NOMO-1 treated with dmso at 0.1 percent for 144 hours (cell line): ENCODE results near the gene CD1B.
A peak's percentile ranks its signal among the peaks of the same experiment; 100 is the strongest.
"Not testable (repeated sequence)": the region's sequence is repeated elsewhere in the genome, so short reads cannot be mapped to it uniquely, and the experiment has no call there.

Source experiments
- DNase-seq: peaks from one replicate; lab custom pipeline; 2025; ENCODE audit not compliant: unreplicated experiment; lab: John Stamatoyannopoulos, UW

The CD1B gene

GRCh38 chr1:158331481-158332150 lies at the start of gene CD1B:
Gene CD1B, minus strand, starts transcription at chr1:158331531. Its CDS starts 108 bp downstream, at chr1:158331423.
- no peak for DNase-seq

DNA sequence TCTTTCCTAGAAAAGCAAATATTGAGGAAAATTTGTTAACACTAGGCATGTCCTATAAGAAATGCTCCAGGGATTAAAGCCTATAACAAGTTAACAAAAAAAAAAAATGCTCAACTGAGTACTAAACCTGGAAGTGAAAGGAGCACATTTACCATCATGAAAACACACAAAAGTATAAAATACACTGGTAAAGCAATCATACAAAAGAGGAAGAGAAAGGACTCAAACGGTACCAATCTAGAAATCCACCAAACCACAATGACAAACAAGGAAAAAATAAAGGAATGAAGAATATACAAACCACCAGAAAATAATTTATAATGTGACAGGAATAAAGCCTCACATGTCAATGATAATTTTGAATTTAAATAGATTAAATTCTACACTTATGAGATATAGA lies 43.5 kb upstream of the CD1B start:
- peak; percentile 4 for DNase-seq

GRCh38 chr1:158374101-158374500 lies 42.8 kb upstream of the CD1B start:
- not testable (repeated sequence) for DNase-seq

DNA sequence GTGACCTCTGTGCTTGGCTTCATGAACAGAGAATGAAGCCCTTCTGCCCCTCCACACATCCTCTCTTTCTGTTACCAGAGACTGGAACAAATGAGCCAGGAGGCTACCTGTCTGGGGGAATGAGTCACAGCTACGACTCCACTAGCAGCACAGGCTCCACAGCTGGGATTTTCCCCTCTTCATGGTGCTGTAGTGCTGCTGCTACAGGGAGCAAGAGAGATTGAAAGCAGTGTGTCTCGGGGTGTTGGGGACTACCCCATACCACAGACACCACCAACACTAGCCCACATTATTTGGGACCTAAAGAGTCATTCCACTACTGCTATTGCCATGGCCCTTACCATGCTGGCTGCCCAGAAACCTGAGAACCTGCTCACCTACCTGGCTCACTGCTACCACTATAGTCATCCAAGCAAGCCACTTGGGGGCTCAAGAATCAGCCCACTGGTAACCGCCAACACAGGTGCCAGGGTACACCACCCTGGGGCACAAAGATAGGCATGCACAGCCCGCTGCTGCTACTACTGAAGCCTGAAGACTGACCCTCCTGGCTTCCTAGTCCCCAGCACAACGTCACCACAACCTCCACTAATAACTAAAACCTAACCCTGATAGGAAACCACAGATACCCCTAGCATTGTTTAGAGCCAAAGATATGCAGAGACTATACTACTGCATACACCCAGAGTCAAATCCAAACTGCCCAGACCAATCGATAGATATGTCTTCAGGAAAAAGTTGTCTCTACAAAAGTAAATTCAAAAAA lies 40.0 kb upstream of the CD1B start:
- DNase-seq, result no peak

GRCh38 chr1:158366783-158367182 lies 35.5 kb upstream of the CD1B start:
- DNase-seq, result no peak

GRCh38 chr1:158362941-158363340 lies 31.6 kb upstream of the CD1B start:
- DNase-seq, result no peak

DNA sequence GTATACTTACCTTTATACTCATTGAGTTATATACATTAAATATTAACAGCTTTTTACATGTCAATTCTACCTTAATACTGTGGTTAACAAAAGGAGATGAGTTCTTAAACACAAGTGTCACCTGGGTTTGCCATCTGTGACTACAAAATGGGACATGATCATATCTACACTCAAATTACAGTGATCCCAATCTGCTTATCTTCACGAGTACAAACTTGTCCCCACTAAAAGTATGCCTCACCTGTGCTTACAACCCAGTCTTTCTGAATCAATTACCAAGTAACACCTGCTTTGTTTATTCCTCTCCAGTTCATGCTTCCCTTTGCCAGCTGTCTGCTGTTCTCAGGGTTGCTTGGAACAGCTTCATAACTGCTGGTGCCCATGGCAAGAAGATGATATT lies 31.2 kb upstream of the CD1B start:
- no peak for DNase-seq

DNA sequence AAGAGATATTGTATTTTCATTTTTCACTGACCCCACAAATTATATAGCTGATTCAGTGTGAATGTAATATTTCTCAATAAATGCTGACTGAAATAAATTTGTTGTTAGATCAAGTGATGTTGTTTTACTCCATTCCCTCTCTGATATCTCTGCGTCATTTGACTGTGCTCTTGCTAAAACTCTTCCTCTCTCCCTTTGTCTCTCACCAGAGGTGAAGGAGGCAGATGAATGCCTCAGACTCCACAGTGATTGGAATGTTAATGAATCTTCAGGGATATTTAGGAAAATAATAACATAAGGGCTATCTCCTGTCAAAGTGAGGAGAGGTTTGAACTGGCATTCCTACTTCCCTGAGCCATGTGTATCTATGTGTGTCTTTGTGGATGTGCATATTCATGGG lies 26.1 kb upstream of the CD1B start:
- no peak for DNase-seq

DNA sequence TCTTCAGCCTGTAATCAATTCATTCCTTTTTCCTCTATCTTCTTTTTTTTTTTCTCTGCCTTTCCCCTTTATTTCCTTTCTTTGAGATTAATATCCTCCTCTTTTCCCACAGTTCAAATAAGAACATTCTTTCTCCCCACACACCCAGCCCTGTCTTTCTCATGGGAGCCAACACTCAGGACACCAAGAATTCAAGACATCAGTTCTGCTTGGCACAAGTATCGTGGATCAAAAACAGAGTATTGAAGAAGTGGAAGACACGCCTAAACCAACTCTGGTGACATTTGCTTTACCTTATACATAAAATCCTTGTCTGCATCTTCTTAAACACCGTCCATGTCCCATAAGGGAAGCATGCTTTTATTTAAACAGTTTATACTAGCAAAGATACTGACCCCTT lies 25.3 kb upstream of the CD1B start:
- no peak for DNase-seq

DNA sequence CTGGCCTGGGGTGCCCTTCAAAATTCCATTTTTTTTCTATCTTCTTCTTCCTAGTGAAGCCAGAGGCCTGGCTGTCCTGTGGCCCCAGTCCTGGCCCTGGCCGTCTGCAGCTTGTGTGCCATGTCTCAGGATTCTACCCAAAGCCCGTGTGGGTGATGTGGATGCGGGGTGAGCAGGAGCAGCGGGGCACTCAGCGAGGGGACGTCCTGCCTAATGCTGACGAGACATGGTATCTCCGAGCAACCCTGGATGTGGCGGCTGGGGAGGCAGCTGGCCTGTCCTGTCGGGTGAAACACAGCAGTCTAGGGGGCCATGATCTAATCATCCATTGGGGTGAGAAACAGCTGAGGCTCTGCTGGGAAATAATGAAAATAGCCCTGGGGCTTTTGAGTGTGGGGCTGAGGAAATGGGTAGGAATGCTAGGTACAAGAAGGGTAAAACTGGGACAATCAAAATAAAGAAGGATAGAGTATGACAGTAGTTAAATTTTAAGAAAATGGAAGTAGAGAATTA lies 24.5 kb upstream of the CD1B start:
- no peak for DNase-seq

GRCh38 chr1:158354255-158354654 lies 22.9 kb upstream of the CD1B start:
- DNase-seq, result no peak

DNA sequence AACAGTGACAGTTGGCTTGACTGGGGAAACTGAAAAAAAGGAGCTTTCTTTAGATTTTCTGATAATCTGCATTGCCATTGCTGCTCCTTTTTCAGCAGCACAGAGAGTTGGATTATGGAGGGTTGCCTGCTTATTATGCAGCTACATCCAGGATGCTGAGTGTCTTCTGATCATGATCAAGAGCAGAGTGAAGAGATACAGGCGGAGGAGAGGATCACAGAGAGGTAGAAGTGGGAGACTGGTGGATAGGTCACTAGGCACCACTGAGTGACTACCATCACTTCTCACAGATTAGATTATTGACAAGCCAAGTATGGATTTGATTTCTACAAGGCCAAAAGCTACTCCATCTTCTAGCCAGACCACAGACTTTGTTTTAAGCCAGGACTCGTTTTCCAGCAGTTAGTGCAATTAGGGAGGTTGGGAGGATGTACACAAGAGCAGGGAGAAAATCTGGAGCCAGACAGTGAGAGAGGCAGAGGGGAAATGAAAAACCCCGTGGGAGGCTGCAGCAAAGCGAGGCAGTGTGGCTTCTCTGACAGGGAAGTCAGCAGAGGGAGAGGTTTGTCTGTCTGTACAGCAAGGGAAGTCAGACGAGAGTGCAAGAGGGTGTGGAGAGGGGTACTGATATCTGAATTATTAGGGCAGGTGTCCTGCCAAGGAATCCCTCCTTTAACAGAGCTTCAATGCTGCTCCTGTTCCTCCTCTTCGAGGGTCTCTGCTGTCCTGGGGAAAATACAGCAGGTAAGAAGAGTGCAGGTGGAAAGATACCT lies 22.2 kb upstream of the CD1B start, which contains the start of gene CD1E:
Gene CD1E, plus strand, starts transcription at position 592 of the 773 bp plus-strand sequence. Its CDS starts 95 bp downstream, at position 687.
- peak; percentile 12 for DNase-seq

GRCh38 chr1:158348946-158349345 lies 17.6 kb upstream of the CD1B start:
- DNase-seq, result not testable (repeated sequence)

- DNase-seq, result not testable (repeated sequence)
Measured at GRCh38 chr1:158336413-158336812, 5.1 kb upstream of the CD1B start.

GRCh38 chr1:158335213-158335532 lies 3.8 kb upstream of the CD1B start:
- DNase-seq, result no peak

- no peak for DNase-seq
Measured at GRCh38 chr1:158334526-158335212, 3.3 kb upstream of the CD1B start.

- peak; percentile 61 for DNase-seq
Measured at GRCh38 chr1:158333405-158334155, 2.2 kb upstream of the CD1B start.

GRCh38 chr1:158331106-158331425 lies 265 bp downstream of the CD1B start:
- DNase-seq, result no peak

DNA sequence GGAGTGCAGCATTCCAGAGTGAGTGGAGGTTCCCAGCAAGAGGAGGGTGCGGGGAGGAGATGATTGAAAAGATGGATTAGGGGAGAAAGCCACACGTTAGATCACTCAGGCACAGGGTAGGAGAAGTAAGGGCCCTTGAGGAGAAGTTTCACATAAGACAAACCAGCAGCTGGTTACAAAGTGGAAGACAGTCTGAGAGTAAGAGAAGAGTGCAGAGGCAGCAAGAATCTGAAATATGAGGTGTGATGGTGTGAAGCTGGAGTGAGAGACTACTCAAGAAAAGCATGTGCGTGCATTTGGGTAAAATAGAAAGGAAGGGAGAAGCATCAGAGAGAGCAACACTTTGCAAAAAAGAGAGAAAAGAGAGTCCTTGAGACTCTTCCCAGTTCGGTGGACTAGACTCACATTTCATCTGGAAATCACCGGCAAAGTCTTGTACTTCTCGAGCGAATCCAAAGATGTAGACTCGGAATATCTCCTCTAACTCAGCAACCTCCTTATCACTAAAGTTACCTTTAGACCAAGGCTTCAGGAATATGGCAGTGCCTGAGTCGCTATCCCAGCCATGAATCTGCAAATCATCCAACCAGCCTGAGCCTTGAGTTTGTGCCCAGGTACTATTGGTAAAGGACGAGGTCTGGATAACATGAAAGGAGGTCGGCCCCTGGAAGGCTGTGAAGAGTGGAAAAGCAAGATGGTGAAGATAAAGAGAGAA lies 783 bp downstream of the CD1B start:
- no peak for DNase-seq

- no peak for DNase-seq
Measured at GRCh38 chr1:158329733-158330132, 1.6 kb downstream of the CD1B start.
